IMR-90 (cell line): ENCODE measurements around the gene HDDC3. TPM values are rescaled to one million over a fixed set of nuclear protein-coding genes. Genes with fewer than 3 reads are reported as not detected.
A peak's percentile ranks its signal among the peaks of the same experiment; 100 is the strongest.

Experiments used
- ATAC-seq: fragments of 200-7000 bp; cut with Tn5 transposase; 2 replicates; pipeline ENCODE4 v1.9.1; 2020; ENCODE audit warnings: low read depth, mild to moderate bottlenecking, moderate library complexity
- BruUV-seq: library from RNA; stranded (reverse); fragments of 400-500 nt; replicated peaks from 2 replicates; lab custom pipeline; 2021; lab: Mats Ljungman, UMichigan
- CTCF ChIA-PET: fragments of 300-600 bp; formaldehyde crosslinking; extraction: SDS; loops from one replicate; lab custom pipeline; 2021; ENCODE audit warnings: antibody characterized with exemption; lab: Yijun Ruan, JAX
- POLR2A ChIA-PET: fragments of 300-600 bp; sonication (Branson Sonifier 250); formaldehyde crosslinking; loops from one replicate; lab custom pipeline; 2022; ENCODE audit warnings: antibody characterized with exemption; ENCODE audit not compliant: unreplicated experiment; lab: Charles Lee
- DNase-seq: peaks from one replicate; pipeline ENCODE4 v3.0.0; 2013
- H2AFZ ChIP-seq: replicated peaks from 2 replicates; pipeline ENCODE3; 2013; ENCODE audit warnings: low read length, mild to moderate bottlenecking; ENCODE audit not compliant: poor library complexity
- H2AK5ac ChIP-seq: 2 replicates; pipeline ENCODE4 v1.6.1; 2013; ENCODE audit warnings: low read depth, low read length, inconsistent platforms
- H2AK9ac ChIP-seq: replicated peaks from 2 replicates; pipeline ENCODE3; 2013; ENCODE audit warnings: mild to moderate bottlenecking, low read depth, low read length, moderate library complexity; ENCODE audit not compliant: poor library complexity
- H2BK120ac ChIP-seq: 2 replicates; pipeline ENCODE4 v1.6.1; 2013; ENCODE audit warnings: low read depth, low read length, inconsistent platforms
- H2BK15ac ChIP-seq: 3 replicates; pipeline ENCODE4 v1.6.1; 2013; ENCODE audit warnings: low read depth, low read length, inconsistent platforms
- H2BK20ac ChIP-seq: 2 replicates; pipeline ENCODE4 v1.6.1; 2013; ENCODE audit warnings: low read depth, mild to moderate bottlenecking, inconsistent platforms, low read length, moderate library complexity
- H2BK5ac ChIP-seq: 2 replicates; pipeline ENCODE4 v1.6.1; 2013; ENCODE audit warnings: mild to moderate bottlenecking, low read depth, low read length, inconsistent platforms; ENCODE audit not compliant: poor library complexity, severe bottlenecking
- H3K14ac ChIP-seq: replicated peaks from 2 replicates; pipeline ENCODE4 v1.6.1; 2013; ENCODE audit warnings: low read depth, low read length, inconsistent platforms
- H3K18ac ChIP-seq: 2 replicates; pipeline ENCODE4 v1.6.1; 2013; ENCODE audit warnings: low read depth, low read length, control low read depth
- H3K23ac ChIP-seq: 2 replicates; pipeline ENCODE4 v1.6.1; 2013; ENCODE audit warnings: low read depth, low read length, inconsistent platforms
- H3K27ac ChIP-seq: 2 replicates; pipeline ENCODE4 v1.5.1; 2013; ENCODE audit warnings: mild to moderate bottlenecking, control low read depth, low read length; ENCODE audit not compliant: insufficient read depth
- H3K27me3 ChIP-seq: 2 replicates; pipeline ENCODE4 v1.6.1; 2013; ENCODE audit warnings: low read length; ENCODE audit not compliant: control insufficient read depth, insufficient read depth
- H3K36me3 ChIP-seq: 2 replicates; pipeline ENCODE4 v1.6.1; 2013; ENCODE audit warnings: low read length, mixed read lengths; ENCODE audit not compliant: control insufficient read depth, insufficient read depth
- H3K4ac ChIP-seq: 2 replicates; pipeline ENCODE4 v1.6.1; 2013; ENCODE audit warnings: low read depth, low read length, inconsistent platforms
- H3K4me1 ChIP-seq: 2 replicates; pipeline ENCODE4 v1.6.1; 2013; ENCODE audit warnings: low read length, mixed read lengths; ENCODE audit not compliant: control insufficient read depth, insufficient read depth
- H3K4me2 ChIP-seq: 2 replicates; pipeline ENCODE4 v1.6.1; 2013; ENCODE audit warnings: low read depth, mild to moderate bottlenecking, control low read depth, low read length, moderate library complexity
- H3K4me3 ChIP-seq: 2 replicates; pipeline ENCODE4 v1.5.1; 2013; ENCODE audit warnings: low read depth, mild to moderate bottlenecking, control low read depth, low read length, moderate library complexity; ENCODE audit not compliant: insufficient read depth
- H3K56ac ChIP-seq: 2 replicates; pipeline ENCODE4 v1.6.1; 2013; ENCODE audit warnings: low read length, inconsistent platforms; ENCODE audit not compliant: insufficient read depth; ENCODE audit errors: extremely low read depth
- H3K79me1 ChIP-seq, 2 experiments: 2 replicates each; pipeline ENCODE4 v1.6.1; 2013; ENCODE audit warnings: low read length in 2 of 2, inconsistent platforms in 1 of 2, low read depth in 1 of 2
- H3K9ac ChIP-seq: 2 replicates; pipeline ENCODE4 v1.6.1; 2013; ENCODE audit warnings: low read depth, low read length, control low read depth
- H3K9me1 ChIP-seq: 2 replicates; pipeline ENCODE4 v1.6.1; 2013; ENCODE audit warnings: low read length, inconsistent platforms; ENCODE audit not compliant: insufficient read depth
- H3K9me3 ChIP-seq: 2 replicates; pipeline ENCODE4 v1.6.1; 2013; ENCODE audit warnings: low read length; ENCODE audit not compliant: control insufficient read depth, insufficient read depth
- H4K20me1 ChIP-seq: 2 replicates; pipeline ENCODE4 v1.6.1; 2013; ENCODE audit warnings: low read length, inconsistent platforms; ENCODE audit not compliant: insufficient read depth
- H4K5ac ChIP-seq: 2 replicates; pipeline ENCODE4 v1.6.1; 2013; ENCODE audit warnings: mild to moderate bottlenecking, low read depth, low read length, control low read depth
- H4K8ac ChIP-seq, 2 experiments: 2 replicates each; pipeline ENCODE4 v1.6.1; 2013; ENCODE audit warnings: low read depth in 2 of 2, low read length in 2 of 2, control low read depth in 1 of 2, inconsistent platforms in 1 of 2
- H4K91ac ChIP-seq: 2 replicates; pipeline ENCODE4 v1.6.1; 2013; ENCODE audit warnings: low read depth, low read length, inconsistent platforms; ENCODE audit not compliant: insufficient read depth
- BHLHE40 ChIP-seq: fragments of 150-350 bp; IDR thresholded peaks from 2 replicates; pipeline ENCODE4 v1.6.1; 2016; ENCODE audit warnings: mild to moderate bottlenecking, low read depth, low read length
- CHD1 ChIP-seq: IDR thresholded peaks from 2 replicates; pipeline ENCODE4 v1.6.1; 2012; ENCODE audit warnings: low read depth, low read length, improper control_type of control experiment
- CTCF ChIP-seq: conservative IDR thresholded peaks from 2 replicates; pipeline ENCODE4 v1.5.1; 2012; ENCODE audit warnings: mild to moderate bottlenecking, low read depth, low read length, improper control_type of control experiment
- FOS ChIP-seq: fragments of 150-350 bp; IDR thresholded peaks from 2 replicates; pipeline ENCODE4 v1.6.1; 2016; ENCODE audit warnings: low read depth, low read length
- MAZ ChIP-seq: IDR thresholded peaks from 2 replicates; pipeline ENCODE4 v1.6.1; 2012; ENCODE audit warnings: low read depth, mild to moderate bottlenecking, low read length, improper control_type of control experiment, moderate library complexity, borderline replicate concordance
- MXI1 ChIP-seq: IDR thresholded peaks from 2 replicates; pipeline ENCODE4 v1.6.1; 2012; ENCODE audit warnings: low read depth, mild to moderate bottlenecking, low read length, moderate library complexity, borderline replicate concordance
- NFE2L2 ChIP-seq: fragments of 150-350 bp; IDR thresholded peaks from 2 replicates; pipeline ENCODE4 v1.6.1; 2016; ENCODE audit warnings: low read depth, mild to moderate bottlenecking, low read length
- RFX5 ChIP-seq: IDR thresholded peaks from 2 replicates; pipeline ENCODE4 v1.8.0; 2012; ENCODE audit warnings: low read depth, mild to moderate bottlenecking, low read length, moderate library complexity
- SMC3 ChIP-seq: fragments of 150-350 bp; IDR thresholded peaks from 2 replicates; pipeline ENCODE4 v1.6.1; 2016; ENCODE audit warnings: low read depth, mild to moderate bottlenecking, antibody characterized with exemption, low read length, moderate library complexity
- USF2 ChIP-seq: fragments of 150-350 bp; IDR thresholded peaks from 2 replicates; pipeline ENCODE4 v1.6.1; 2017; ENCODE audit warnings: mild to moderate bottlenecking, antibody characterized with exemption, low read length, low read depth
- WGBS, 2 experiments: methylation state at CpG; one replicate each; pipeline versions ENCODE4 v1.1.5 to v1.1.7; 2013; ENCODE audit warnings: missing lambda C conversion rate in 2 of 2; ENCODE audit not compliant: insufficient read length in 1 of 2; ENCODE audit errors: extremely low coverage in 2 of 2; 5-methylcytosine and 5-hydroxymethylcytosine counted together
- dilution Hi-C: fragments of 300-500 bp; cut with HindIII; formaldehyde crosslinking; loops from one replicate; pipeline ENCODE4 v1.14.3; 2018; ENCODE audit warnings: low sequenced_read_pairs; ENCODE audit not compliant: unreplicated experiment
- in situ Hi-C: fragments of 300-500 bp; cut with MboI; formaldehyde crosslinking; loops from 3 replicates; pipeline ENCODE4 v1.14.3; 2019; ENCODE audit warnings: low sequenced_read_pairs, inconsistent platforms, mixed read lengths
- intact Hi-C: fragments of 100-400 bp; cut with micrococcal nuclease; formaldehyde crosslinking; loops from 2 replicates; pipeline ENCODE4 v1.10.0; 2022
- polyA plus RNA-seq, 3 experiments: library from polyadenylated mRNA; depleted of rRNA; stranded (reverse); fragments of >200 nt; gene quantifications; 2 replicates each; pipeline ENCODE4 v1.2.3, GENCODE V29; 2012; ENCODE audit warnings: low replicate concordance in 1 of 3
- total RNA-seq: library from RNA; depleted of rRNA; stranded (reverse); fragments of >200 nt; gene quantifications from 2 replicates; pipeline ENCODE4 v1.2.3, GENCODE V29; 2012

Gene HDDC3
- total and polyA plus RNA-seq, 2 of the 4 experiments (the other 2 are of a cell fraction), result 7.9 to 10.7 TPM

GRCh38 chr15:90917569-90917968, 14.8 kb downstream of the HDDC3 start (continued):
- no peak for TF ChIP-seq RFX5
- TF ChIP-seq FOS, result no peak
- no peak for TF ChIP-seq NFE2L2
- TF ChIP-seq CHD1, result no peak

GRCh38 chr15:90916461-90916860, 15.9 kb downstream of the HDDC3 start:
- no peak overlapping the region for H3K14ac ChIP-seq
- DNase-seq, result no peak

More at GRCh38 chr15:90916461-90916860, 15.9 kb downstream of the HDDC3 start:
- intact Hi-C loops (no loop called here), in situ Hi-C loops (no loop called here), dilution Hi-C loops (no loop called here)
- H2BK120ac ChIP-seq, result no peak overlapping the region
- peak overlapping the region; percentile 24 for H2AFZ ChIP-seq
- H3K4me2 ChIP-seq, result no peak overlapping the region
- no peak overlapping the region for H2BK15ac ChIP-seq
- peaks cover 3% of the 10 kb centered on the region; the same call in 1 of the 2 replicates for H3K9me1 ChIP-seq
- no peak overlapping the region for H3K27ac ChIP-seq
- H2BK5ac ChIP-seq, result no peak overlapping the region
- H2BK20ac ChIP-seq, result no peak overlapping the region
- no TSS peak for BruUV-seq
- H3K18ac ChIP-seq, result no peak overlapping the region
- ChIA-PET POLR2A (no interaction called here), CTCF (no interaction called here)
- no peaks in the 10 kb centered on the region for H3K27me3 ChIP-seq
- H3K79me1 ChIP-seq, result no peaks in the 10 kb centered on the region
- ATAC-seq, result no peak
- no peak overlapping the region for H3K23ac ChIP-seq
- H2AK9ac ChIP-seq, result no peak overlapping the region
- peaks cover 10% of the 10 kb centered on the region; the same call in 1 of the 2 replicates for H3K4me1 ChIP-seq
- no peaks in the 10 kb centered on the region for H4K20me1 ChIP-seq
- H3K36me3 ChIP-seq, result peaks cover 45% of the 10 kb centered on the region
- H3K9me3 ChIP-seq, result no peaks in the 10 kb centered on the region
- H3K9ac ChIP-seq, result no peak overlapping the region
- WGBS, 2 experiments, result 85% methylated on average over 9 of the region's 11 CpGs; no CpG with 5 or more reads in 1 of the 2 experiments
- peak overlapping the region; percentile 23; the same call in 1 of the 2 replicates for H2AK5ac ChIP-seq
- TF ChIP-seq RFX5, result no peak
- TF ChIP-seq FOS, result no peak
- TF ChIP-seq CTCF, result no peak
- no peak for TF ChIP-seq NFE2L2
- no peak for TF ChIP-seq MXI1
- no peak for TF ChIP-seq SMC3
- TF ChIP-seq USF2, result no peak
- no peak for TF ChIP-seq MAZ
- no peak for TF ChIP-seq BHLHE40
- H4K5ac ChIP-seq, result no peak overlapping the region
- H3K56ac ChIP-seq, result no peak overlapping the region
- H3K4me3 ChIP-seq, result no peak overlapping the region
- no peak overlapping the region for H3K4ac ChIP-seq
- H4K91ac ChIP-seq, result no peak overlapping the region
- 0 out of 4 replicates have a peak overlapping the region, but pooled peaks of 1 of the 2 experiments have one; percentile 35 for H4K8ac ChIP-seq
